Measurements from ENCODE around the gene ST8SIA4.

DNA sequence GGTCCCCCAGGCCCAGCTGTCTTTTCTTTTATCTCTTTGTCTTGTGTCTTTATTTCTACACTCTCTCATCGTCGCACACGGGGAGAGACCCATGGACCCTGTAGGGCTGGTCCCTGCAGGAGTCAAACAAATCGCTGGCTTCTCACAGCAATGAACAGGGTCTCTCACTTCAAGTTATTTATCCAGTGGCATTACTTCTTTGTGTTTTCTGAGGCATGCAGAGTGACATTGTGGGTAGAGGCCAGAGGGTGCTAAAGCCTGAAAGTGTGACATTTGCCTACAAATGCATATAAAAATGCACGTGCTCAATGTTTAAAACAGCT is 127.6 kb downstream of the ST8SIA4 start:
- TF ChIP-seq, protein P1, sequence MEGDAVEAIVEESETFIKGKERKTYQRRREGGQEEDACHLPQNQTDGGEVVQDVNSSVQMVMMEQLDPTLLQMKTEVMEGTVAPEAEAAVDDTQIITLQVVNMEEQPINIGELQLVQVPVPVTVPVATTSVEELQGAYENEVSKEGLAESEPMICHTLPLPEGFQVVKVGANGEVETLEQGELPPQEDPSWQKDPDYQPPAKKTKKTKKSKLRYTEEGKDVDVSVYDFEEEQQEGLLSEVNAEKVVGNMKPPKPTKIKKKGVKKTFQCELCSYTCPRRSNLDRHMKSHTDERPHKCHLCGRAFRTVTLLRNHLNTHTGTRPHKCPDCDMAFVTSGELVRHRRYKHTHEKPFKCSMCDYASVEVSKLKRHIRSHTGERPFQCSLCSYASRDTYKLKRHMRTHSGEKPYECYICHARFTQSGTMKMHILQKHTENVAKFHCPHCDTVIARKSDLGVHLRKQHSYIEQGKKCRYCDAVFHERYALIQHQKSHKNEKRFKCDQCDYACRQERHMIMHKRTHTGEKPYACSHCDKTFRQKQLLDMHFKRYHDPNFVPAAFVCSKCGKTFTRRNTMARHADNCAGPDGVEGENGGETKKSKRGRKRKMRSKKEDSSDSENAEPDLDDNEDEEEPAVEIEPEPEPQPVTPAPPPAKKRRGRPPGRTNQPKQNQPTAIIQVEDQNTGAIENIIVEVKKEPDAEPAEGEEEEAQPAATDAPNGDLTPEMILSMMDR (IDR thresholded peaks at IDR 0.05; ENCODE audit: low read depth, low read length), result no peak
- TF ChIP-seq, protein P2, sequence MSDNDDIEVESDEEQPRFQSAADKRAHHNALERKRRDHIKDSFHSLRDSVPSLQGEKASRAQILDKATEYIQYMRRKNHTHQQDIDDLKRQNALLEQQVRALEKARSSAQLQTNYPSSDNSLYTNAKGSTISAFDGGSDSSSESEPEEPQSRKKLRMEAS (IDR thresholded peaks at IDR 0.05; ENCODE audit: low read depth, low read length), result no peak
